HepG2 (cell line): ENCODE measurements around the gene NBR1. TPM values are rescaled to one million over a fixed set of nuclear protein-coding genes. Genes with fewer than 3 reads are reported as not detected.
A peak's percentile ranks its signal among the peaks of the same experiment; 100 is the strongest.

Experiments
- E2F1 ChIP-seq: sonication (generic); formaldehyde crosslinking; IDR thresholded peaks from 2 replicates; pipeline ENCODE4 v1.5.0; 2020; ENCODE audit warnings: missing genetic modification reagents
- ERF ChIP-seq: IDR thresholded peaks from 2 replicates; pipeline ENCODE4 v1.6.1; 2018; ENCODE audit warnings: missing biosample characterization, missing genetic modification reagents
- GLMP ChIP-seq: sonication (generic); formaldehyde crosslinking; IDR thresholded peaks from 2 replicates; pipeline ENCODE4 v1.9.0; 2021; ENCODE audit warnings: missing genetic modification reagents, mild to moderate bottlenecking, borderline replicate concordance
- GTF3A ChIP-seq: sonication (generic); formaldehyde crosslinking; conservative IDR thresholded peaks from 2 replicates; pipeline ENCODE4 v1.4.0; 2020; ENCODE audit warnings: mild to moderate bottlenecking, missing genetic modification reagents
- MED13 ChIP-seq: sonication (generic); formaldehyde crosslinking; IDR thresholded peaks from 2 replicates; pipeline ENCODE4 v1.5.0; 2020; ENCODE audit warnings: missing genetic modification reagents
- PLSCR1 ChIP-seq: sonication (generic); formaldehyde crosslinking; IDR thresholded peaks from 2 replicates; pipeline ENCODE4 v1.5.0; 2020; ENCODE audit warnings: missing genetic modification reagents, mild to moderate bottlenecking, borderline replicate concordance
- SOX6 ChIP-seq, 2 experiments: fragments of 450-650 bp in 1 of 2; sonication (generic) in 1 of 2; formaldehyde crosslinking in 1 of 2; IDR thresholded peaks; 2 replicates each; pipeline versions ENCODE4 v1.4.0 to v1.6.1; 2017 to 2020; ENCODE audit warnings: antibody characterized with exemption in 1 of 2, mild to moderate bottlenecking in 1 of 2, missing genetic modification reagents in 1 of 2
- SP4 ChIP-seq: sonication (generic); formaldehyde crosslinking; IDR thresholded peaks from 2 replicates; pipeline ENCODE4 v1.8.1; 2023; ENCODE audit warnings: mild to moderate bottlenecking, missing genetic modification reagents
- STAT6 ChIP-seq: sonication (generic); formaldehyde crosslinking; IDR thresholded peaks from 2 replicates; pipeline ENCODE4 v1.4.0; 2020; ENCODE audit warnings: missing genetic modification reagents, mild to moderate bottlenecking, borderline replicate concordance
- SUZ12 ChIP-seq: fragments of 150-350 bp; IDR thresholded peaks from 2 replicates; pipeline ENCODE4 v1.6.1; 2014; ENCODE audit warnings: low read depth, low read length
- ZNF142 ChIP-seq: sonication (generic); formaldehyde crosslinking; IDR thresholded peaks from 2 replicates; pipeline ENCODE4 v1.4.0; 2020; ENCODE audit warnings: missing genetic modification reagents
- ZNF275 ChIP-seq: sonication (generic); formaldehyde crosslinking; IDR thresholded peaks from 2 replicates; pipeline ENCODE4 v1.8.0; 2022; ENCODE audit warnings: missing genetic modification reagents, mild to moderate bottlenecking, inconsistent platforms, borderline replicate concordance
- ZNF350 ChIP-seq: sonication (generic); formaldehyde crosslinking; IDR thresholded peaks from 2 replicates; pipeline ENCODE4 v1.4.0; 2020; ENCODE audit warnings: mild to moderate bottlenecking, low read depth, missing genetic modification reagents, borderline replicate concordance
- polyA plus RNA-seq, 8 experiments: library from polyadenylated mRNA; depleted of rRNA in 3 of 8; stranded (reverse) in 7 of 8; unstranded in 1 of 8; fragments of >200 nt; fragmentation: Illumina TruSeq in 4 of 8; extraction: Trizol in 4 of 8; gene quantifications; 2 replicates each; pipeline versions ENCODE4 v1.2.1 to v1.2.3, GENCODE V29; 2011 to 2016; ENCODE audit warnings: low read depth in 4 of 8, missing spikeins in 1 of 8, mixed read lengths in 1 of 8; ENCODE audit not compliant: insufficient read depth in 1 of 8
- total RNA-seq, 5 experiments: library from RNA; depleted of rRNA; stranded (reverse); fragments of >200 nt; fragmentation: Illumina TruSeq; extraction: Trizol; gene quantifications; 2 replicates each; pipeline ENCODE4 v1.2.3, GENCODE V29; 2016; ENCODE audit warnings: low read depth in 1 of 5

Gene NBR1
- total and polyA plus RNA-seq, 2 of the 13 experiments (the other 11 are each of a cell fraction or from before 2014, with no cell fraction given), result 51.7 to 121 TPM

GRCh38 chr17:43125133-43125966 lies 45.7 kb upstream of the NBR1 start, which contains the start of gene BRCA1 (continued):
- TF ChIP-seq ZNF142 (CRISPR knock-in tag) (0 out of 2 replicates have a peak, but pooled peaks have one; percentile 36), GLMP (CRISPR knock-in tag) (no peak), E2F1 (CRISPR knock-in tag) (peak; percentile 99), PLSCR1 (CRISPR knock-in tag) (no peak), ZNF350 (CRISPR knock-in tag) (0 out of 2 replicates have a peak, but pooled peaks have one; percentile 49), ZNF275 (CRISPR knock-in tag) (0 out of 2 replicates have a peak, but pooled peaks have one; percentile 90), ERF (CRISPR knock-in tag) (peak; percentile 69), SP4 (CRISPR knock-in tag) (peak; percentile 94), STAT6 (CRISPR knock-in tag) (peak; percentile 96), SOX6 (IDR thresholded peaks at IDR 0.05) (no peak), SOX6 (CRISPR knock-in tag; IDR thresholded peaks at IDR 0.05) (peak; percentile 85), MED13 (CRISPR knock-in tag) (no peak), GTF3A (CRISPR knock-in tag) (0 out of 2 replicates have a peak, but pooled peaks have one; percentile 38), SUZ12 (no peak)
